Heart left ventricle (tissue), 16 donors: ENCODE results near the gene SUGCT. TPM values are rescaled to one million over a fixed set of nuclear protein-coding genes. Genes with fewer than 3 reads are reported as not detected.

ENCODE experiments used
- ATAC-seq, 4 donors: fragments of 200-7000 bp; cut with Tn5 transposase; one replicate each; pipeline ENCODE4 v1.9.1; 2020 to 2022; ENCODE audit warnings: moderate library complexity in 4 of 4, mild to moderate bottlenecking in 3 of 4, moderate number of reproducible peaks in 1 of 4
- DNase-seq, 5 donors: peaks; one replicate each; pipeline ENCODE4 v3.0.0-alpha.2; 2020
- H3K27ac ChIP-seq, 12 donors: fragments of 200-600 bp; sonication (generic) in 4 of 12; one replicate each; pipeline versions ENCODE4 v1.5.0 to v1.8.0; 2016 to 2022; ENCODE audit warnings: mild to moderate bottlenecking in 2 of 12
- H3K27me3 ChIP-seq, 9 donors: fragments of 200-600 bp; sonication (generic) in 2 of 9; one replicate each; pipeline versions ENCODE4 v1.5.1 to v1.8.0; 2016 to 2022; ENCODE audit warnings: mild to moderate bottlenecking in 3 of 9
- H3K36me3 ChIP-seq, 9 donors: fragments of 200-600 bp; sonication (generic) in 2 of 9; one replicate each; pipeline versions ENCODE4 v1.5.0 to v1.8.0; 2018 to 2022; ENCODE audit warnings: mild to moderate bottlenecking in 2 of 9
- H3K4me1 ChIP-seq, 12 donors: fragments of 200-600 bp; sonication (generic) in 4 of 12; one replicate each; pipeline versions ENCODE4 v1.5.0 to v1.8.0; 2016 to 2022; ENCODE audit warnings: mild to moderate bottlenecking in 3 of 12
- H3K4me3 ChIP-seq, 12 donors: fragments of 200-600 bp; sonication (generic) in 4 of 12; one replicate each; pipeline versions ENCODE4 v1.5.0 to v1.8.0; 2017 to 2022; ENCODE audit warnings: mild to moderate bottlenecking in 9 of 12, moderate library complexity in 4 of 12
- H3K9me3 ChIP-seq, 12 donors: fragments of 200-600 bp; sonication (generic) in 4 of 12; one replicate each; pipeline versions ENCODE4 v1.5.0 to v1.8.0; 2016 to 2022; ENCODE audit warnings: mild to moderate bottlenecking in 1 of 12
- POLR2A ChIP-seq, 2 donors: fragments of 450-650 bp; IDR thresholded peaks; one replicate each; pipeline ENCODE4 v1.6.1; 2017; ENCODE audit warnings: antibody characterized with exemption in 2 of 2, mild to moderate bottlenecking in 2 of 2, moderate library complexity in 2 of 2
- WGBS, 4 donors: extraction: QIAGEN DNeasy Blood & Tissue Kit in 2 of 4; methylation state at CpG; one replicate each; pipeline versions ENCODE4 v1.1.5 to v1.1.7; 2013 to 2018; 5-methylcytosine and 5-hydroxymethylcytosine counted together
- intact Hi-C, 10 donors: fragments of 100-400 bp; cut with DNase I; formaldehyde crosslinking; loops; one replicate each; pipeline versions ENCODE4 v1.11.1 to v1.14.2; 2022
- polyA plus RNA-seq, 2 donors: library from polyadenylated mRNA; stranded (reverse); fragments of 200-250 nt; gene quantifications; one replicate each; pipeline ENCODE4 v1.2.3, GENCODE V29; 2013
- total RNA-seq, 9 donors: library from RNA; depleted of rRNA in 2 of 9; stranded (reverse); fragments of >200 nt in 2 of 9; fragmentation: NEBNext Ultra II Directional in 3 of 9; extraction: Animal tissue kit (Norgen Biotek cat#: 25700) in 3 of 9; gene quantifications; one replicate each; pipeline versions ENCODE4 v1.1.0 to v1.2.4, GENCODE V29; 2016 to 2023
- TF ChIP-seq, protein P1 (sequence below), 12 donors: fragments of 200-600 bp; sonication (generic) in 4 of 12; IDR thresholded peaks; one replicate each; pipeline versions ENCODE4 v1.5.0 to v1.8.0; 2018 to 2022; ENCODE audit warnings: antibody characterized with exemption in 12 of 12, mild to moderate bottlenecking in 5 of 12
- donor health status: ischemic (EF 13 %, LVEDD 7.1; RV severe dilation, severe dysfunction).
- donor health status: healthy with polysubstance abuse.
- donor health status: DM: no; HTN: yes; CAD: no.
- donor health status: DM: no; HTN: no; CAD: no.
- donor health status: ischemic (EF 25% LVEDD 6.9; RV normal size, moderate dysfunction).
- donor health status: ischemic (EF 25% LVEDD 5.7; RV mildly dilated, moderate dysfunction).
- donor health status: healthy.
- donor health status: DM: yes; HTN: yes; CAD: no.
- donor health status: ischemic (EF 35%, LVEDD 5.7; RV mildly dilated, moderate dysfunction).
- donor health status: nonischemic (EF 11% LVEDD 7.7; RV severe dilation, severe dysfunction).
- donor health status: DM: yes; HTN: yes; CAD: no.
- donor health status: PGD.
- donor health status: ischemic (EF 29% LVEDD 5.4; RV normal size, mild dysfunction).
- donor health status: nonischemic (EF 23%, LVEDD 6.1; RV moderate dilation, normal function).

Gene SUGCT
- total and polyA plus RNA-seq, 11 donors: 1.4 to 7.6 (median 4.4) TPM

DNA sequence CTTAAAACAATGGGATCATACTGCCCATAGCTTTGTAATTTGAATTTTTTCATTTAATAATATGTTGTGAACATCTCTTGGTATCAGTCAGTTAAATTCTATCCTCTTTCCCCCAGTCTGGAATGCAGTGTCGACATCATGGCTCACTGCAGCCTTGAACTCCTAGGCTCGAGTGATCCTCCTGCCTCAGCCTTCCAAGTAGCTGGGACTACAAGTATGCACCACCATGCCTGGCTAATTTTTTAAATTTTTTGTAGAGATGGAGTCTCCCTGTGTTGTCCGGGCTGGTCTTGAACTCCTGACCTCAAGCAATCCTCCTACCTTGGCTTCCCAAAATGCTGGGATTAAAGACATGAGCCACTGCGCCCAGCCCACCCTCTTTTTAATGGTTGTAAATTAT, 35.0 kb upstream of the SUGCT start:
- ATAC-seq (no peak), DNase-seq (no peak)
- Histone ChIP-seq H3K27ac (no peak overlapping the region), H3K27me3 (no peaks in the 10 kb centered on the region), H3K9me3 (no peaks in the 10 kb centered on the region), H3K4me1 (peaks cover 0 to 23% (median 3%) of the 10 kb centered on the region in 12 donors), H3K36me3 (peaks cover 0 to 28% (median 9%) of the 10 kb centered on the region in 9 donors), H3K4me3 (no peak overlapping the region)
- TF ChIP-seq POLR2A (IDR thresholded peaks at IDR 0.05): no peak
- TF ChIP-seq, protein P1, sequence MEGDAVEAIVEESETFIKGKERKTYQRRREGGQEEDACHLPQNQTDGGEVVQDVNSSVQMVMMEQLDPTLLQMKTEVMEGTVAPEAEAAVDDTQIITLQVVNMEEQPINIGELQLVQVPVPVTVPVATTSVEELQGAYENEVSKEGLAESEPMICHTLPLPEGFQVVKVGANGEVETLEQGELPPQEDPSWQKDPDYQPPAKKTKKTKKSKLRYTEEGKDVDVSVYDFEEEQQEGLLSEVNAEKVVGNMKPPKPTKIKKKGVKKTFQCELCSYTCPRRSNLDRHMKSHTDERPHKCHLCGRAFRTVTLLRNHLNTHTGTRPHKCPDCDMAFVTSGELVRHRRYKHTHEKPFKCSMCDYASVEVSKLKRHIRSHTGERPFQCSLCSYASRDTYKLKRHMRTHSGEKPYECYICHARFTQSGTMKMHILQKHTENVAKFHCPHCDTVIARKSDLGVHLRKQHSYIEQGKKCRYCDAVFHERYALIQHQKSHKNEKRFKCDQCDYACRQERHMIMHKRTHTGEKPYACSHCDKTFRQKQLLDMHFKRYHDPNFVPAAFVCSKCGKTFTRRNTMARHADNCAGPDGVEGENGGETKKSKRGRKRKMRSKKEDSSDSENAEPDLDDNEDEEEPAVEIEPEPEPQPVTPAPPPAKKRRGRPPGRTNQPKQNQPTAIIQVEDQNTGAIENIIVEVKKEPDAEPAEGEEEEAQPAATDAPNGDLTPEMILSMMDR (IDR thresholded peaks at IDR 0.05): no peak
- WGBS, 4 donors: 95 to 100% (median 97%) methylated on average over 4 of the region's 4 CpGs
- intact Hi-C loops: loop anchor here in 1 of 10 donors (10.0 kb wide), 1 partner anchor 55 kb away; no protein-coding TSS in a partner anchor

DNA sequence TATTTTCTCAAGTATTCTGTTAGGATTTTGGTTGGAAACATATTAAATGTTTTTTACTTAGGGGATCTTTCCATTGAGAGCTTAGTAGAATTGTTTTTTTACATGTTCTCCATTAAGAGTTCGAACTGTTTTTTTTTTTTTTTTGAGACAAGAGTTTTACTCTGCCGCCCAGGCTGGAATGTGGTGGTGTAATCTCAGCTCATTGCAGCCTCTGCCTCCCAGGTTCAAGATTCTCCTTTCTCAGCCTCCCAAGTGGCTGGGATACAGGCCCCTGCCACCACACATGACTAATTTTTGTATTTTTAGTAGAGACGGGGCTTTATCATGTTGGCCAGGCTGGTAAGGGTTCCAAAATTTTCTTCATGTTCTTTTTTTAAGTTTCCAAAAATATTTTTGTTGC, 33.6 kb upstream of the SUGCT start:
- no peak for DNase-seq
- ATAC-seq: no peak
- Histone ChIP-seq H3K27me3 (no peaks in the 10 kb centered on the region), H3K36me3 (peaks cover 0 to 15% (median 0%) of the 10 kb centered on the region in 9 donors), H3K4me3 (no peak overlapping the region), H3K4me1 (peaks cover 0 to 16% (median 5%) of the 10 kb centered on the region in 12 donors), H3K9me3 (no peaks in the 10 kb centered on the region), H3K27ac (no peak overlapping the region)
- intact Hi-C loops: no loop called here
- WGBS, 4 donors: 73 to 82% (median 76%) methylated on average over 3 of the region's 3 CpGs
- no peak for TF ChIP-seq POLR2A (IDR thresholded peaks at IDR 0.05)
- TF ChIP-seq, protein P1 (IDR thresholded peaks at IDR 0.05): no peak

DNA sequence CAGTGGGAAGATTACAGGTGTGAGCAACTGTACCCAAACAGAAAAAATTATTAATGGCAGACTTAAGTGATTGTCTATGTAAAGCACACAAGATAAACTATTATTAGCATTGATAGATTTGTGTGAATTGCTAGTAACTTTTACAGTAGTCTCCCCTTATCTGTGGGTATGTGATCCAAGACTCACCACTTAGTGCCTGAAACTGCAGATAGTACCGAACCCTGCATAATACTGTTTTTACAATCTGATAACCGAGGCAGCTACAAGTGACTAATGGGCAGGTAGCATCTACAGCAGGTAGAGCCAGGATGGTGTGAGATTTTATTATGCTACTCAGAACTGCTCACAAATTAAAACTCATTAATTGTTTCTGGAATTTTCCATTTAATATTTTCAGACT, 31.9 kb upstream of the SUGCT start:
- Histone ChIP-seq H3K27me3 (no peaks in the 10 kb centered on the region), H3K27ac (no peak overlapping the region), H3K4me1 (peaks cover 0 to 12% (median 3%) of the 10 kb centered on the region in 12 donors), H3K4me3 (no peak overlapping the region), H3K36me3 (peaks cover 0 to 4% (median 0%) of the 10 kb centered on the region in 9 donors), H3K9me3 (no peaks in the 10 kb centered on the region)
- no peak for TF ChIP-seq POLR2A (IDR thresholded peaks at IDR 0.05)
- TF ChIP-seq, protein P1 (IDR thresholded peaks at IDR 0.05): no peak
- intact Hi-C loops: no loop called here
- 62 to 75% (median 71%) methylated on average over 2 of the region's 2 CpGs for WGBS, 4 donors
- DNase-seq (no peak), ATAC-seq (no peak)

DNA sequence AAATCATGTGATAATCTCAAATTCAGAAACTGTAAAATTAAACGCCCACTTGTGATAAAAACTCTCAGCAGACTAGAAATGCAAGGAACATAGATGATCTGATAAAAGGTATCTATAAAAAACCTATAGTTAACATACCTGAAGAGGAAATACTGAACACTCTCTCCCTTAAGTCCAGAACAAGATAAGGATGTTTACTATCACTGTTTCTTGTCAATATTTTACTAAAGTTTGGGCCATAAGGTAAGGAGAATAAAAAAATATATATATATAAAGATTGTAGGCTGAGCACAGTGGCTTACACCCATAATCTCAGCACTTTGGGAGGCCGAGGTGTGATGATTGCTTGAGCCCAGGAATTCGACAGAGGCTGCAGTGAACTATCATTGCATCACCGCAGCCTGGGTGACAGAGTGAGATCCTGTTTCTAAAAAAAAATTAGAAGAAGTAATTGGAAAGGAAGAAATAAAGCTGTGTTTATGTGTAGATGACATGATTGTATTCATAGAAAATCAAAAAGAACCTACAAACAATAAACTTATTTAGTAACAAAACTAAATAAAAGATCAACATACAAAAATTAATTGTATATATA, 28.8 kb upstream of the SUGCT start:
- no peak overlapping the region for H3K27ac ChIP-seq
- 58 to 72% (median 65%) methylated on average over 4 of the region's 4 CpGs for WGBS, 4 donors
- no peak for DNase-seq
- H3K9me3 ChIP-seq: no peaks in the 10 kb centered on the region
- TF ChIP-seq, protein P1 (IDR thresholded peaks at IDR 0.05): no peak
- TF ChIP-seq POLR2A (IDR thresholded peaks at IDR 0.05): no peak
- no peak overlapping the region for H3K4me3 ChIP-seq
- peaks cover 0 to 4% (median 0%) of the 10 kb centered on the region in 9 donors for H3K36me3 ChIP-seq
- ATAC-seq: no peak
- peaks cover 0 to 8% (median 0%) of the 10 kb centered on the region in 12 donors for H3K4me1 ChIP-seq
- intact Hi-C loops: no loop called here
- no peaks in the 10 kb centered on the region for H3K27me3 ChIP-seq
